ENCODE data around the gene SNN. TPM values are rescaled to one million over a fixed set of nuclear protein-coding genes. Genes with fewer than 3 reads are reported as not detected.

SNN gene
- polyA plus RNA-seq, 1 donor from 2014 or later, result 176 TPM

- TF ChIP-seq CTCF (IDR thresholded peaks at IDR 0.05; ENCODE audit: poor library complexity, severe bottlenecking), result no peak
- no peak for TF ChIP-seq TAF1 (IDR thresholded peaks at IDR 0.05; ENCODE audit: low read depth)
- no peak for TF ChIP-seq POLR2AphosphoS5 (IDR thresholded peaks at IDR 0.05)
- TF ChIP-seq RAD21 (conservative IDR thresholded peaks at IDR 0.05), result no peak
- TF ChIP-seq REST (IDR thresholded peaks at IDR 0.05; ENCODE audit: borderline replicate concordance), result no peak
- TF ChIP-seq MXI1 (conservative IDR thresholded peaks at IDR 0.05; ENCODE audit: poor library complexity, severe bottlenecking), result no peak
- TF ChIP-seq EP300 (conservative IDR thresholded peaks at IDR 0.05; ENCODE audit: poor library complexity, severe bottlenecking), result no peak
- TF ChIP-seq EZH2 (IDR thresholded peaks at IDR 0.05; ENCODE audit: borderline replicate concordance, insufficient read depth, low read length, poor library complexity, severe bottlenecking), result no peak
- TF ChIP-seq SMC3 (conservative IDR thresholded peaks at IDR 0.05; ENCODE audit: poor library complexity), result no peak
- Histone ChIP-seq H2AFZ (ENCODE audit: low read depth, low read length) (no peak overlapping the region), H3K36me3 (ENCODE audit: insufficient read depth, low read length) (no peaks in the 10 kb centered on the region), H3K79me2 (replicated peaks; ENCODE audit: insufficient read depth, low read length) (peaks cover 44% of the 10 kb centered on the region), H3K4me3 (ENCODE audit: low read length) (no peak overlapping the region), H3K27ac (ENCODE audit: low read length) (no peak overlapping the region), H4K20me1 (ENCODE audit: insufficient read depth) (peaks cover 60% of the 10 kb centered on the region), H3K9ac (ENCODE audit: low read length) (no peak overlapping the region), H3K9me3 (ENCODE audit: low read length) (no peaks in the 10 kb centered on the region), H3K4me2 (ENCODE audit: low read length) (no peak overlapping the region), H3F3A (ENCODE audit: insufficient read depth, low read length, poor library complexity, severe bottlenecking) (no peaks in the 10 kb centered on the region), H3K27me3 (ENCODE audit: insufficient read depth, low read depth, low read length) (no peaks in the 10 kb centered on the region), H3K9me2 (ENCODE audit: insufficient read depth, low read length) (no peaks in the 10 kb centered on the region)
Measured at GRCh38 chr16:11674001-11674817, 6.0 kb downstream of the SNN start.

- Histone ChIP-seq H3K27me3 (ENCODE audit: insufficient read depth, low read depth, low read length) (no peaks in the 10 kb centered on the region), H3K79me2 (replicated peaks; ENCODE audit: insufficient read depth, low read length) (peaks cover 36% of the 10 kb centered on the region), H4K20me1 (ENCODE audit: insufficient read depth) (peaks cover 56% of the 10 kb centered on the region), H2AFZ (ENCODE audit: low read depth, low read length) (no peak overlapping the region), H3F3A (ENCODE audit: insufficient read depth, low read length, poor library complexity, severe bottlenecking) (no peaks in the 10 kb centered on the region), H3K4me2 (ENCODE audit: low read length) (no peak overlapping the region), H3K27ac (ENCODE audit: low read length) (no peak overlapping the region), H3K9ac (ENCODE audit: low read length) (no peak overlapping the region), H3K9me2 (ENCODE audit: insufficient read depth, low read length) (no peaks in the 10 kb centered on the region), H3K4me3 (ENCODE audit: low read length) (no peak overlapping the region), H3K36me3 (ENCODE audit: insufficient read depth, low read length) (no peaks in the 10 kb centered on the region), H3K9me3 (ENCODE audit: low read length) (no peaks in the 10 kb centered on the region)
- no peak for TF ChIP-seq SMC3 (conservative IDR thresholded peaks at IDR 0.05; ENCODE audit: poor library complexity)
- TF ChIP-seq CTCF (IDR thresholded peaks at IDR 0.05; ENCODE audit: poor library complexity, severe bottlenecking), result no peak
- no peak for TF ChIP-seq EP300 (conservative IDR thresholded peaks at IDR 0.05; ENCODE audit: poor library complexity, severe bottlenecking)
- TF ChIP-seq POLR2AphosphoS5 (IDR thresholded peaks at IDR 0.05), result no peak
- no peak for TF ChIP-seq EZH2 (IDR thresholded peaks at IDR 0.05; ENCODE audit: borderline replicate concordance, insufficient read depth, low read length, poor library complexity, severe bottlenecking)
- no peak for TF ChIP-seq REST (IDR thresholded peaks at IDR 0.05; ENCODE audit: borderline replicate concordance)
- TF ChIP-seq TAF1 (IDR thresholded peaks at IDR 0.05; ENCODE audit: low read depth), result no peak
- no peak for TF ChIP-seq MXI1 (conservative IDR thresholded peaks at IDR 0.05; ENCODE audit: poor library complexity, severe bottlenecking)
- no peak for TF ChIP-seq RAD21 (conservative IDR thresholded peaks at IDR 0.05)
Measured at GRCh38 chr16:11674818-11675560, 6.7 kb downstream of the SNN start.

Measured in neural cell (in vitro differentiated cells).